HTR-8/SVneo (cell line): Measurements from ENCODE around the gene MACROD2.
"Not testable (repeated sequence)": the region's sequence is repeated elsewhere in the genome, so short reads cannot be mapped to it uniquely, and the experiment has no call there.

Experiments used
- DNase-seq: peaks from one replicate; pipeline ENCODE4 v3.0.0; 2011; ENCODE audit warnings: low spot score, mixed read lengths; ENCODE audit not compliant: insufficient read length
- FAIRE-seq: peaks from 2 replicates; lab custom pipeline; 2011; peaks lifted over from hg19 to GRCh38; lab: Jason Lieb, UNC

The MACROD2 gene

GRCh38 chr20:15991279-15991678 is 1996.0 kb downstream of the MACROD2 start:
- no peak for FAIRE-seq
- no peak for DNase-seq

GRCh38 chr20:15992564-15992963 is 1997.2 kb downstream of the MACROD2 start:
- FAIRE-seq = no peak
- no peak for DNase-seq

GRCh38 chr20:16000112-16000511 is 2004.8 kb downstream of the MACROD2 start:
- FAIRE-seq = no peak

GRCh38 chr20:16001286-16001685 is 2006.0 kb downstream of the MACROD2 start:
- no peak for DNase-seq

More at GRCh38 chr20:16000112-16000511, 2004.8 kb downstream of the MACROD2 start:
- DNase-seq = no peak

DNA sequence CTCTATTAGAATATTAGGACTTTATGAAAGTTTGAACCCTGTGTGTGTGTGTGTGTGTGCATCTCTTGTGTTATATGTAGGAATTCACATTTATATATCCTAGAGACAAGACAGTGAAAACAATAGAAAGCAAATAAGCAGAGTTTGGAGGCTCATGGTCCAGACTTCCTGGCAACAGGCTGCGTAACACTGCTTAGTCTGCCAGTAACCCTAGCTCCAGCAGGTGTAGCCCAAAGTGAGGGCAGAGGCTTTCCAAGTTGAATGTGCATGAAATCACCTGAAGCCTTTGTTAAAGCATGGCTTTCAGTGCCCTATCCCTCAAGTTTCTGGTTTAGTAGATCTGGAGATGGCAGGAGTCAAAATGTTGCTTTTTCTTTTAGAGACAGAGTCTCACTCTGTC is 2008.0 kb downstream of the MACROD2 start:
- no peak for FAIRE-seq
- no peak for DNase-seq

More at GRCh38 chr20:16001286-16001685, 2006.0 kb downstream of the MACROD2 start:
- FAIRE-seq = no peak

- DNase-seq (no peak), FAIRE-seq (no peak)
These were observed 2009.0 kb downstream of the MACROD2 start for GRCh38 chr20:16004108-16004854.

- FAIRE-seq = no peak
- no peak for DNase-seq
These were observed 2010.0 kb downstream of the MACROD2 start for GRCh38 chr20:16005021-16005914.

- DNase-seq = no peak
- FAIRE-seq = no peak
These were observed 2010.7 kb downstream of the MACROD2 start for GRCh38 chr20:16005915-16006493.

- DNase-seq = no peak
- FAIRE-seq = no peak
These were observed 2011.8 kb downstream of the MACROD2 start for GRCh38 chr20:16007164-16007563.

DNA sequence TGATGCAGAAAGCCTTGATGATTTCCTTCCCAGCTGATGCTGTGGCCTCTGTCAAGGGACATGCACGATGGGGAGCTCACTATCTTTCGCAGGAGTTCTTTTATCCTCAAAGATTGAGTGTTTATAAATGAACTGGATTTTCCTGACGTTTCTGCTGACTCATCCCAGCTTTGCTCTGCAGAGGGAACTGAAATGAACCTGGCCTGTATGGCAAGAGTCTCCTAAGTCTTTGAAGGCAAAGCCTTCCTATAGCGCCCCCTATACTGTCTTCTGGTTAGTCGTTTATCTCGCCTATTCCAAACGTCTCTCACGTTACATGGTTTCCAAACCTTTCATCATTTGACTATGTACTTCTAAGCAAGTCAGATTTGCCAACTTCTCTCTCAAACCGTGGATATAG is 2012.6 kb downstream of the MACROD2 start:
- no peak for FAIRE-seq
- DNase-seq = no peak

GRCh38 chr20:16011056-16011455 is 2015.7 kb downstream of the MACROD2 start:
- FAIRE-seq (no peak), DNase-seq (no peak)

DNA sequence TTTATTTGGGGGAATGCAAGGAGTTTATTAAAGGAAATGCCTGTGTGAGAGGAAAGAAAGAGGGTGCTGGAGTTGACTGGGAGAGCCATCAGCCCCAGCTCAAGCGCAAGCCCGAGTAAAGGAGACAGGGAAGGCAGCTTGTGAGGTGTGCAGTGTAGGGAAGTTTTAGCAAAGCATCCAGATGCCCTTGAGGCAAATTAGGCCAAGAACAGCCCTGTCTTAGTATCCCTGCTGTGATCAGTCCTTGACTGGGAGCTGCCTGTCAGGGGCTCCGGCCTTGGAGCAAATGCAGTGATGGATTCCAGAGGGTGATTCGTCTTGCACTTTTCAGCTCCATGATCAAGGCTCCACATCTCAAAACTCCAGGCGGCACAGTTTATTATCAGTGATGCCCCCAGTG is 2016.2 kb downstream of the MACROD2 start:
- FAIRE-seq (no peak), DNase-seq (no peak)

DNA sequence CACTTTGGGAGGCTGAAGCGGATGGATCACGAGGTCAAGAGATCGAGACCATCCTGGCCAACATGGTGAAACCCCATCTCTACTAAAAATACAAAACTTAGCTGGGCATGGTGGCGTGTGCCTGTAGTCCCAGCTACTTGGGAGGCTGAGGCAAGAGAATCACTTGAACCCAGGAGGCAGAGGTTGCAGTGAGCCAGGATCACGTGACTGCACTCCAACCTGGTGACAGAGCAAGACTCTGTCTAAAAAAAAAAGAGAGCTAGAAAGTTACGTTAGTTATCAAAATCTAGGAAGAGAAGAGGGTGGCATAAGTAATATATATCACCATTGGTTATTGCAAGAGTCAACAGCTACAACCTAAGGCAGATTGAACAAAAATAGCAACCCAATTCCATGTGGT is 2017.6 kb downstream of the MACROD2 start:
- DNase-seq, FAIRE-seq: not testable (repeated sequence)

- no peak for FAIRE-seq
- DNase-seq = no peak
These were observed 2018.3 kb downstream of the MACROD2 start for GRCh38 chr20:16013631-16014030.

GRCh38 chr20:16014436-16014835 is 2019.1 kb downstream of the MACROD2 start:
- FAIRE-seq = no peak
- no peak for DNase-seq

DNA sequence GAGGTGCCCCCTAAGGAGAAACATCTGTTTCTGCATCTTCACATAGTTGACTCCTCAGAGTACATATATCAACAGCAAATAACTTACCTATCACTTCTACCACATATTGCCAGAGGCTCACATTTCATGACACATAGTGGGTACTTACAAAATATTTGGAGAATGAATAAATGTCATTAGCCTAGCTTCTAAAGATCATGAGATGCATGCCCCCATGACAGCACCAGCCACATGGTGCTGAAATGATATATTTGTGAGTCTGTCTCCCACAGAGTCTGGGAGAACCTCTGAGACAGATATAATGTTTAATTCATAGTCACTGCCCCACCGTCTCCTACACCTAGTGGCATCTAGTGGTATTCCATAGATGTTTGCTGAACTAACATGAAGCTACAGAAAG is 2022.3 kb downstream of the MACROD2 start:
- FAIRE-seq = no peak
- no peak for DNase-seq

- FAIRE-seq = no peak
- DNase-seq = no peak
These were observed 2023.6 kb downstream of the MACROD2 start for GRCh38 chr20:16018881-16019280.

DNA sequence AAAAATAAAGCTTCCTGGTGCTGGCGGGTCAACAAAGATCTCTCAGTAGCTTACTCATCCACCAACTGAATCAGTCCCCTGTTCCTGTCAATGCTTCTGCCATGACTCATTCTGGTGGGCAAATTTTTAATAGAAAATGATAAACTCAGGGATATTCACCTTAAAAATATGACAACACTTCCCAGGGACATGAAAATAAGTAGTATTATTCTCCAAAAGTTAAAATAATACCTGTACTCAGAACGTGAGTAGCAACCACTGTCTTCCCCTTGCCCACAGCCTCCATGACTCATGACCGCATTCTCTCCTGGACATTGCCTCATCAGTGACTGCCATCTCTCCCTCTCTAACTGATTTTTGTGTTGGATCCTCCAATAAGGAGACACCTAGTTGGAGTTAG is 2025.7 kb downstream of the MACROD2 start:
- FAIRE-seq = no peak
- no peak for DNase-seq

DNA sequence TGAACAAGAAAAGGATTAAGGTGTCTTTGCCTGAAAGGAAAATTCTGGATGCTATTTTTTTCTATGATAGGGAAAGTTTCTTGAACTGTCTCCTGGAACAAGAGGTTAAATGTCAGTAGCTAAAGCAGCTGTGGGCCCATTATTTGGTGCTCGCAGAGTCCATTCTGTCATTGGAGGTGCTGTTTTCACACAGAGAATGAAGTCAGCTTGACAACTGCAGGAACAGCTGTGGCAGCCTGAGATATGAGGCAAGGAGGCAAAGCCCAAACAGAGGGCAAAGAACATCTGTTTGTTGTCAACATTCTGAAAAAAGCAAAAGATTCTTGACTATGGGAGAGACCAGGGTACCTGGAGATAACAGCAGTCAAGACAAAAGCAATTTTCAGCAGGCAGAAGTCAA is 2029.8 kb downstream of the MACROD2 start:
- FAIRE-seq (no peak), DNase-seq (no peak)

- no peak for FAIRE-seq
- no peak for DNase-seq
These were observed 2032.4 kb downstream of the MACROD2 start for GRCh38 chr20:16027686-16028085.

- FAIRE-seq = no peak
- DNase-seq = no peak
These were observed 2033.6 kb downstream of the MACROD2 start for GRCh38 chr20:16028923-16029322.
